ENCODE data around the gene NUP50.

GRCh38 chr22:45217345-45217744 is 53.6 kb downstream of the NUP50 start:
- TF ChIP-seq CTCF (IDR thresholded peaks at IDR 0.05) = no peak
- TF ChIP-seq POLR2AphosphoS5 (IDR thresholded peaks at IDR 0.05; ENCODE audit: insufficient read depth in 1 of 2, low read depth in 1 of 2) = no peak
- no peak for TF ChIP-seq POLR2A (IDR thresholded peaks at IDR 0.05)

Data from vagina (tissue), 2 donors.